Liver (tissue), 9 donors: Measurements from ENCODE around the gene ADIG. TPM values are rescaled to one million over a fixed set of nuclear protein-coding genes. Genes with fewer than 3 reads are reported as not detected.

Source experiments
- DNase-seq: peaks from one replicate; pipeline ENCODE4 v3.0.0-alpha.2; 2017; ENCODE audit warnings: low spot score
- H3K27ac ChIP-seq, 2 donors: one replicate each; pipeline ENCODE4 v1.7.0; 2013; ENCODE audit warnings: inconsistent platforms in 2 of 2, low read length in 2 of 2, control low read depth in 1 of 2, low read depth in 1 of 2, mild to moderate bottlenecking in 1 of 2
- H3K27me3 ChIP-seq, 4 donors: one replicate each; pipeline versions ENCODE4 v1.6.1 to v1.7.0; 2013; ENCODE audit warnings: low read length in 3 of 4, inconsistent platforms in 1 of 4, mild to moderate bottlenecking in 1 of 4, moderate library complexity in 1 of 4; ENCODE audit not compliant: control insufficient read depth in 4 of 4, insufficient read depth in 4 of 4
- H3K36me3 ChIP-seq, 4 donors: one replicate each; pipeline versions ENCODE4 v1.6.1 to v1.7.0; 2013; ENCODE audit warnings: low read length in 3 of 4, mild to moderate bottlenecking in 3 of 4, low read depth in 1 of 4, moderate library complexity in 1 of 4; ENCODE audit not compliant: control insufficient read depth in 4 of 4, insufficient read depth in 3 of 4
- H3K4me1 ChIP-seq, 4 donors: one replicate each; pipeline versions ENCODE4 v1.6.1 to v1.7.0; 2013; ENCODE audit warnings: low read length in 3 of 4, mild to moderate bottlenecking in 3 of 4, moderate library complexity in 1 of 4; ENCODE audit not compliant: control insufficient read depth in 4 of 4, insufficient read depth in 4 of 4
- H3K4me3 ChIP-seq, 3 donors: one replicate each; pipeline versions ENCODE4 v1.6.1 to v1.7.0; 2013; ENCODE audit warnings: low read length in 3 of 3, control low read depth in 1 of 3, low read depth in 1 of 3, mild to moderate bottlenecking in 1 of 3
- H3K9ac ChIP-seq, 2 donors: one replicate each; pipeline ENCODE4 v1.7.0; 2013; ENCODE audit warnings: low read length in 2 of 2, mild to moderate bottlenecking in 2 of 2, moderate library complexity in 2 of 2, control low read depth in 1 of 2, low read depth in 1 of 2
- H3K9me3 ChIP-seq, 4 donors: one replicate each; pipeline versions ENCODE4 v1.6.1 to v1.7.0; 2013; ENCODE audit warnings: low read length in 3 of 4; ENCODE audit not compliant: control insufficient read depth in 4 of 4
- CTCF ChIP-seq: fragments of 150-350 bp; IDR thresholded peaks from 2 replicates; pipeline ENCODE4 v1.5.1; 2017; ENCODE audit warnings: improper control_type of control experiment, low read depth, low read length; ENCODE audit not compliant: missing input control
- EGR1 ChIP-seq, 2 donors: IDR thresholded peaks; 2 replicates each; pipeline ENCODE4 v1.6.1; 2016 to 2018; ENCODE audit warnings: antibody characterized with exemption in 2 of 2, low read depth in 2 of 2
- FOXA1 ChIP-seq: IDR thresholded peaks from 2 replicates; pipeline ENCODE4 v1.6.1; 2016; ENCODE audit warnings: antibody characterized with exemption
- FOXA2 ChIP-seq: IDR thresholded peaks from 2 replicates; pipeline ENCODE4 v1.6.1; 2016; ENCODE audit warnings: antibody characterized with exemption
- GABPA ChIP-seq, 2 donors: IDR thresholded peaks in 1 of 2; conservative IDR thresholded peaks in 1 of 2; 2 replicates each; pipeline ENCODE4 v1.6.1; 2016; ENCODE audit warnings: antibody characterized with exemption in 2 of 2, mild to moderate bottlenecking in 1 of 2, moderate library complexity in 1 of 2
- HNF4G ChIP-seq: IDR thresholded peaks from 2 replicates; pipeline ENCODE4 v1.6.1; 2016; ENCODE audit warnings: antibody characterized with exemption
- JUND ChIP-seq, 2 donors: IDR thresholded peaks; 2 replicates each; pipeline ENCODE4 v1.6.1; 2016; ENCODE audit warnings: antibody characterized with exemption in 2 of 2
- NR2F2 ChIP-seq: IDR thresholded peaks from 2 replicates; pipeline ENCODE4 v1.6.1; 2016; ENCODE audit warnings: antibody characterized with exemption
- RXRA ChIP-seq, 2 donors: IDR thresholded peaks; 2 replicates each; pipeline ENCODE4 v1.6.1; 2017 to 2018; ENCODE audit warnings: antibody characterized with exemption in 2 of 2, mild to moderate bottlenecking in 1 of 2
- SP1 ChIP-seq: IDR thresholded peaks from 2 replicates; pipeline ENCODE4 v1.6.1; 2018; ENCODE audit warnings: antibody characterized with exemption, mild to moderate bottlenecking
- TAF1 ChIP-seq: conservative IDR thresholded peaks from 2 replicates; pipeline ENCODE4 v1.6.1; 2016; ENCODE audit warnings: antibody characterized with exemption, mild to moderate bottlenecking
- YY1 ChIP-seq: IDR thresholded peaks from 2 replicates; pipeline ENCODE4 v1.6.1; 2016; ENCODE audit warnings: antibody characterized with exemption, mild to moderate bottlenecking
- WGBS: extraction: QIAGEN DNeasy Blood & Tissue Kit; methylation state at CpG from one replicate; pipeline ENCODE4 v1.1.7; 2013; 5-methylcytosine and 5-hydroxymethylcytosine counted together
- polyA plus RNA-seq, 2 donors: library from polyadenylated mRNA; stranded (reverse) in 1 of 2; unstranded in 1 of 2; fragments of 200-250 nt in 1 of 2; fragments of >200 nt in 1 of 2; fragmentation: Nextera tagmentation in 1 of 2; extraction: Ambion mirVana in 1 of 2; gene quantifications; one replicate each; pipeline versions ENCODE4 v1.2.1 to v1.2.3, GENCODE V29; 2013 to 2015
- total RNA-seq, 2 donors: library from RNA; depleted of rRNA; stranded (reverse); fragments of >200 nt; gene quantifications; one replicate each; pipeline ENCODE4 v1.2.3, GENCODE V29; 2014
- TF ChIP-seq, protein P1 (sequence below): IDR thresholded peaks from 2 replicates; pipeline ENCODE4 v1.6.1; 2016; ENCODE audit warnings: antibody characterized with exemption
- TF ChIP-seq, protein P2 (sequence below): IDR thresholded peaks from 2 replicates; pipeline ENCODE4 v1.6.1; 2016; ENCODE audit warnings: antibody characterized with exemption, mild to moderate bottlenecking
- TF ChIP-seq, protein P3 (sequence below): IDR thresholded peaks from 2 replicates; pipeline ENCODE4 v1.6.1; 2016; ENCODE audit warnings: antibody characterized with exemption
- TF ChIP-seq, protein P4 (sequence below): IDR thresholded peaks from 2 replicates; pipeline ENCODE4 v1.6.1; 2016; ENCODE audit warnings: antibody characterized with exemption
- donor health status: healthy.
- donor health status: healthy.
- donor health status: healthy.
- donor health status: healthy.
- donor health status: healthy.

The ADIG gene
- total and polyA plus RNA-seq, 4 donors: not detected

GRCh38 chr20:38586181-38586525, 5.2 kb downstream of the ADIG start:
- Histone ChIP-seq H3K36me3 (no peaks in the 10 kb centered on the region), H3K27ac (no peak overlapping the region), H3K9ac (no peak overlapping the region), H3K9me3 (no peaks in the 10 kb centered on the region), H3K4me1 (peaks cover 4 to 11% (median 9%) of the 10 kb centered on the region in 4 donors), H3K27me3 (no peaks in the 10 kb centered on the region), H3K4me3 (no peak overlapping the region)
- DNase-seq: no peak
- WGBS: 88% methylated on average over 3 of the region's 3 CpGs
- TF ChIP-seq, protein P1, sequence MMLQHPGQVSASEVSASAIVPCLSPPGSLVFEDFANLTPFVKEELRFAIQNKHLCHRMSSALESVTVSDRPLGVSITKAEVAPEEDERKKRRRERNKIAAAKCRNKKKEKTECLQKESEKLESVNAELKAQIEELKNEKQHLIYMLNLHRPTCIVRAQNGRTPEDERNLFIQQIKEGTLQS: no peak
- TF ChIP-seq GABPA (IDR thresholded peaks at IDR 0.05 in 1 of 2, conservative IDR thresholded peaks at IDR 0.05 in 1 of 2): no peak
- no peak for TF ChIP-seq CTCF
- TF ChIP-seq YY1: no peak
- TF ChIP-seq NR2F2: no peak

GRCh38 chr20:38588303-38588702, 7.3 kb downstream of the ADIG start:
- Histone ChIP-seq H3K27ac (no peak overlapping the region), H3K27me3 (no peaks in the 10 kb centered on the region)

GRCh38 chr20:38589351-38589750, 8.4 kb downstream of the ADIG start:
- H3K4me3 ChIP-seq: no peak overlapping the region
- no peak for DNase-seq
- H3K36me3 ChIP-seq: no peaks in the 10 kb centered on the region
- H3K9ac ChIP-seq: no peak overlapping the region
- H3K4me1 ChIP-seq: peaks cover 4 to 11% (median 9%) of the 10 kb centered on the region in 4 donors
- no peaks in the 10 kb centered on the region for H3K9me3 ChIP-seq
- no peak overlapping the region for H3K27ac ChIP-seq
- no peaks in the 10 kb centered on the region for H3K27me3 ChIP-seq
- 91% methylated on average over 4 of the region's 4 CpGs for WGBS
- TF ChIP-seq NR2F2: no peak
- TF ChIP-seq, protein P1: no peak
- TF ChIP-seq RXRA (IDR thresholded peaks at IDR 0.05): no peak
- no peak for TF ChIP-seq EGR1 (IDR thresholded peaks at IDR 0.05; ENCODE audit: low read depth in 2 of 2)
- no peak for TF ChIP-seq FOXA2
- TF ChIP-seq FOXA1: no peak
- no peak for TF ChIP-seq CTCF
- TF ChIP-seq GABPA (IDR thresholded peaks at IDR 0.05 in 1 of 2, conservative IDR thresholded peaks at IDR 0.05 in 1 of 2): no peak
- TF ChIP-seq, protein P2, sequence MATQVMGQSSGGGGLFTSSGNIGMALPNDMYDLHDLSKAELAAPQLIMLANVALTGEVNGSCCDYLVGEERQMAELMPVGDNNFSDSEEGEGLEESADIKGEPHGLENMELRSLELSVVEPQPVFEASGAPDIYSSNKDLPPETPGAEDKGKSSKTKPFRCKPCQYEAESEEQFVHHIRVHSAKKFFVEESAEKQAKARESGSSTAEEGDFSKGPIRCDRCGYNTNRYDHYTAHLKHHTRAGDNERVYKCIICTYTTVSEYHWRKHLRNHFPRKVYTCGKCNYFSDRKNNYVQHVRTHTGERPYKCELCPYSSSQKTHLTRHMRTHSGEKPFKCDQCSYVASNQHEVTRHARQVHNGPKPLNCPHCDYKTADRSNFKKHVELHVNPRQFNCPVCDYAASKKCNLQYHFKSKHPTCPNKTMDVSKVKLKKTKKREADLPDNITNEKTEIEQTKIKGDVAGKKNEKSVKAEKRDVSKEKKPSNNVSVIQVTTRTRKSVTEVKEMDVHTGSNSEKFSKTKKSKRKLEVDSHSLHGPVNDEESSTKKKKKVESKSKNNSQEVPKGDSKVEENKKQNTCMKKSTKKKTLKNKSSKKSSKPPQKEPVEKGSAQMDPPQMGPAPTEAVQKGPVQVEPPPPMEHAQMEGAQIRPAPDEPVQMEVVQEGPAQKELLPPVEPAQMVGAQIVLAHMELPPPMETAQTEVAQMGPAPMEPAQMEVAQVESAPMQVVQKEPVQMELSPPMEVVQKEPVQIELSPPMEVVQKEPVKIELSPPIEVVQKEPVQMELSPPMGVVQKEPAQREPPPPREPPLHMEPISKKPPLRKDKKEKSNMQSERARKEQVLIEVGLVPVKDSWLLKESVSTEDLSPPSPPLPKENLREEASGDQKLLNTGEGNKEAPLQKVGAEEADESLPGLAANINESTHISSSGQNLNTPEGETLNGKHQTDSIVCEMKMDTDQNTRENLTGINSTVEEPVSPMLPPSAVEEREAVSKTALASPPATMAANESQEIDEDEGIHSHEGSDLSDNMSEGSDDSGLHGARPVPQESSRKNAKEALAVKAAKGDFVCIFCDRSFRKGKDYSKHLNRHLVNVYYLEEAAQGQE: no peak
- TF ChIP-seq JUND (IDR thresholded peaks at IDR 0.05): no peak
- TF ChIP-seq SP1: no peak
- TF ChIP-seq TAF1: no peak
- no peak for TF ChIP-seq YY1
- TF ChIP-seq, protein P3, sequence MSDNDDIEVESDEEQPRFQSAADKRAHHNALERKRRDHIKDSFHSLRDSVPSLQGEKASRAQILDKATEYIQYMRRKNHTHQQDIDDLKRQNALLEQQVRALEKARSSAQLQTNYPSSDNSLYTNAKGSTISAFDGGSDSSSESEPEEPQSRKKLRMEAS: no peak

More at GRCh38 chr20:38588303-38588702, 7.3 kb downstream of the ADIG start:
- 91% methylated on average over 6 of the region's 6 CpGs for WGBS
- Histone ChIP-seq H3K9me3 (no peaks in the 10 kb centered on the region), H3K4me3 (no peak overlapping the region), H3K9ac (no peak overlapping the region), H3K4me1 (peaks cover 4 to 11% (median 9%) of the 10 kb centered on the region in 4 donors), H3K36me3 (no peaks in the 10 kb centered on the region)
- no peak for DNase-seq
- TF ChIP-seq, protein P4, sequence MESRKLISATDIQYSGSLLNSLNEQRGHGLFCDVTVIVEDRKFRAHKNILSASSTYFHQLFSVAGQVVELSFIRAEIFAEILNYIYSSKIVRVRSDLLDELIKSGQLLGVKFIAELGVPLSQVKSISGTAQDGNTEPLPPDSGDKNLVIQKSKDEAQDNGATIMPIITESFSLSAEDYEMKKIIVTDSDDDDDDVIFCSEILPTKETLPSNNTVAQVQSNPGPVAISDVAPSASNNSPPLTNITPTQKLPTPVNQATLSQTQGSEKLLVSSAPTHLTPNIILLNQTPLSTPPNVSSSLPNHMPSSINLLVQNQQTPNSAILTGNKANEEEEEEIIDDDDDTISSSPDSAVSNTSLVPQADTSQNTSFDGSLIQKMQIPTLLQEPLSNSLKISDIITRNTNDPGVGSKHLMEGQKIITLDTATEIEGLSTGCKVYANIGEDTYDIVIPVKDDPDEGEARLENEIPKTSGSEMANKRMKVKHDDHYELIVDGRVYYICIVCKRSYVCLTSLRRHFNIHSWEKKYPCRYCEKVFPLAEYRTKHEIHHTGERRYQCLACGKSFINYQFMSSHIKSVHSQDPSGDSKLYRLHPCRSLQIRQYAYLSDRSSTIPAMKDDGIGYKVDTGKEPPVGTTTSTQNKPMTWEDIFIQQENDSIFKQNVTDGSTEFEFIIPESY: no peak
- TF ChIP-seq HNF4G: no peak
- TF ChIP-seq, protein P1: no peak
